IPS-20b (cell line): ENCODE results near the gene ATG10.
"Not testable (repeated sequence)": the region's sequence is repeated elsewhere in the genome, so short reads cannot be mapped to it uniquely, and the experiment has no call there.

ENCODE experiments used
- H3K27ac ChIP-seq: one replicate; pipeline ENCODE4 v1.5.1; 2013; ENCODE audit warnings: low read length
- H3K27me3 ChIP-seq: 2 replicates; pipeline ENCODE4 v1.6.1; 2013; ENCODE audit warnings: mild to moderate bottlenecking, low read length, inconsistent platforms; ENCODE audit not compliant: insufficient read depth
- H3K36me3 ChIP-seq: 2 replicates; pipeline ENCODE4 v1.6.1; 2013; ENCODE audit warnings: low read depth, mild to moderate bottlenecking, inconsistent platforms, low read length, moderate library complexity; ENCODE audit not compliant: insufficient read depth
- H3K4me1 ChIP-seq: 2 replicates; pipeline ENCODE4 v1.6.1; 2013; ENCODE audit warnings: mild to moderate bottlenecking, control low read depth, inconsistent platforms, low read length, moderate library complexity; ENCODE audit not compliant: insufficient read depth
- H3K4me3 ChIP-seq: 2 replicates; pipeline ENCODE4 v1.5.1; 2013; ENCODE audit warnings: mild to moderate bottlenecking, low read length, inconsistent platforms
- H3K9ac ChIP-seq: 2 replicates; pipeline ENCODE4 v1.6.1; 2013; ENCODE audit warnings: low read depth, mild to moderate bottlenecking, inconsistent platforms, low read length, moderate library complexity
- H3K9me3 ChIP-seq: 2 replicates; pipeline ENCODE4 v1.6.1; 2013; ENCODE audit warnings: mild to moderate bottlenecking, low read depth, low read length, inconsistent platforms; ENCODE audit not compliant: insufficient read depth

The ATG10 gene

DNA sequence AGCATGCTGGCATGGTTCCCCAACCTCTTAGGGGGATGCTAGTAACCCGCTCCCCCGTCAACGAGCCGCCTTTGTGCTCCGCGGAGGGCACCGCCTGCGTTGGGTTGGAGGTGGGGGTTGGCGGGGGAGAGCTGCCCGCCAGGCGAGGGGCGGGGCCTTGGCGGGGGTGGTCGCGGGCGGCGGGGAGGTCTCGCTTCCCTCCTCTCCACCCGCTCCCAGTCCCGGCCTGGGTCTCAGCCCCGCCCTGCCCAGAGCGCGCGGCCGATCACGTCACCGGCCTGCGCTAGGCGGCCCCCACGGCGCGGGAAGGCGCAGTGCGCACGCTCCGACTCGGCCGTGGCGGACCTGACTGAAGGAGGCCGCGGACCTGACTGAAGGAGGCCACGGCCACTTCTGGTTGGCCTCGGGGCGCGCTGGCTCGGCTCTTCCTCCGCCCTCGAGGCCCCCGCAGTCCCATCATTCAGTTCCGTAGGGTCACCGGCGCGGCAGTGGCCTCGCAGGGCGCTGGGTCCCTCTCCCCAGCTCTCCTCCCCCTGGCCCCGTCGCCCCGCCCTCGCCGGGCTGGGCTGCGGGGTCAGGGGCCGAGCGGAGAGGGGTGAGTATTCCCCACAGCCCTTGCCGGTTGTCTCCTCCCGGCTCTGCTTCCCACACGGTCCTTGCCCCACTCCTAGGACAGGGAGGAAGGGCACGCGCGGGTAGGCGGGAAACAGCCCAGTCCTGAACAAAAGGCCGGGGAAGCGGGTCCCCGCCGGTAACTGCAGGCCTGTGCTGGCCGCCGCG is at the start of gene ATG10:
Gene ATG10 (plus strand): TSS at position 312 of the 780 bp plus-strand sequence. CDS start 15,548 bp downstream, outside the sequence.
- peak within 1 kb of the TSS; percentile 92 for H3K27ac ChIP-seq
- H3K4me1 ChIP-seq: peaks cover 4% of the 10 kb centered on the region; the same call in 1 of the 2 replicates
- H3K27me3 ChIP-seq: no peaks in the 10 kb centered on the region
- H3K36me3 ChIP-seq: peaks cover 5% of the 10 kb centered on the region; the same call in 1 of the 2 replicates
- peak within 1 kb of the TSS; percentile 72 for H3K4me3 ChIP-seq
- H3K9ac ChIP-seq: peak within 1 kb of the TSS; percentile 97
- H3K9me3 ChIP-seq: no peaks in the 10 kb centered on the region

DNA sequence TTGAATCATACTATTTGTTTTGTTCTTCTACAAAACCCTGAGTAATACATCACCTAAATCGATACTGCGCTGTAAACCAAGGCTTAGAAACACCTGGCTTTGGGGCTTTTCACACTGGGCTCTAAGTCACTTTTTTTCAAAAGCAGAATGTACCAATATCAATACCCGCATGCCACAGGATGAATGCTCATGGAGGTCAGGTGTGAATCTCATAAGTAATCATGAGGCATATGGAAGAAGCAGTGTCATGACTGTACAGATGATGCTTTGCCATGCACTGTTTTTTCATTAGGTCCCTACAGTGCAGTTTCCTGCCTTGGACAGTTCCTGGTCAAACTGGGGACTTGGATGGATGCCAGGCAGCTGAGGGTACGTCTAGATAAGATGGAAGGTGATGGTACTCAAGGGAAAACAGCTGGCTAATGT is 49.0 kb upstream of the ATG10 start:
- H3K9ac ChIP-seq: no peak overlapping the region
- no peaks in the 10 kb centered on the region for H3K4me1 ChIP-seq
- H3K27me3 ChIP-seq: no peaks in the 10 kb centered on the region
- H3K9me3 ChIP-seq: no peaks in the 10 kb centered on the region
- H3K27ac ChIP-seq: no peak overlapping the region
- no peaks in the 10 kb centered on the region for H3K36me3 ChIP-seq
- no peak overlapping the region for H3K4me3 ChIP-seq

DNA sequence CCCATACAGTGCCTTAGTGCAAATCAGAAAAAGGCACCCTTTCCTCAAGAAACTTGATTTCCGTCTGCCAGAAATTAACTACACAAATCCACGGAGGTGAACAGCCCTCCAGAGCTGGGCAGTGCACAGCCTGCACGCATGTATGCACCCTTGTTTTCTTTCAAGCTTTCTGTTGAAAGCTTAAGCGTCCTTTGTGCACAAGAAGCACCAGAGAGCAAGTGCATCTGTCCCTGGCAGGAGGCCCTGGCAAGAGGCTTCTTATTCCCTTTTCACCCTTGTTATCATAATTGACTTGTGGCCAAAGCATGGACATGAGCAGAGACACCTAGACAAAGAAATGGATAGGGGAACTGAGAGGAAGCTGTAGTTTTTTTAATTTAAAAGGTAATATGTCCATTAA is 47.4 kb upstream of the ATG10 start:
- no peaks in the 10 kb centered on the region for H3K27me3 ChIP-seq

DNA sequence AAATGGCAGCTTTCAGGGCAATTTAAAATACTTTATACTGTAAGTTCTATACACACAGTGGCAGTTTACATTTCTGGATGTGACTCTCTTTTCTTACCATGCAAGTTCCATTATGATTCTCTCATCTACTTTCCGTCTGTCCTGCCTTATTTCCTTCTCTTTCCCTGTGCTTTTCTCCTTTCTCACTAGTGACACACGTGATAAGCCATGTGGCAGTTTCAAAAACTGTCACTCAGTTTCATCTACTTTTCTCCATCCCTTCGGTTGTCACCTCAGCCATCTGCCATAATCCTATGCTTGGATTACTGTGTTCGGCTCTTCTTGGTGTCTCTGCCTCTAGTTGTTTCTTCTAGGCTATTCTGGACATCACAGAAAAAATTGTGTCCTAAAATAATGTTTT is 46.8 kb upstream of the ATG10 start:
- Histone ChIP-seq H3K4me3 (no peak overlapping the region), H3K9ac (no peak overlapping the region), H3K27ac (no peak overlapping the region), H3K9me3 (no peaks in the 10 kb centered on the region), H3K27me3 (no peaks in the 10 kb centered on the region), H3K4me1 (no peaks in the 10 kb centered on the region), H3K36me3 (no peaks in the 10 kb centered on the region)

More for the DNA sequence above, 47.4 kb upstream of the ATG10 start:
- Histone ChIP-seq H3K9me3 (no peaks in the 10 kb centered on the region), H3K27ac (no peak overlapping the region), H3K36me3 (no peaks in the 10 kb centered on the region), H3K4me3 (no peak overlapping the region), H3K9ac (no peak overlapping the region), H3K4me1 (no peaks in the 10 kb centered on the region)

DNA sequence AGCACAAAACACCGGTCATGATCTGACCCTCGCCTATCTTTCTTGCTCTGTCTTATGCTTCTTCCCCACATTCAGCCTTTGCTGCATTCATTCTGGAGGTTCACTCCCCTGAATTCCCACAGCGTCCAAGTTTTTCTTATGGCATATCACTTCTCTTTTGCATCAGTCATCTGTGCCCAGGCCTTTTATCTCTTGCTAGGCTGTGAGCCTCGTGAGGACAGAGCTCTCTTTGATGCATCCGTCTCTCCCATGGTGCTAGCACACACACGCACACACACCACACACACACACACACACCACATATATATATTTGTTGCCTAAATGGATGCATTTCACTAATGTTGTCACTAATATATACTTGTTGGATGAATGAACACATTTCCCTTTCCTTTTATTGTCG is 45.8 kb upstream of the ATG10 start:
- H3K27me3 ChIP-seq: no peaks in the 10 kb centered on the region
- H3K9me3 ChIP-seq: no peaks in the 10 kb centered on the region
- H3K4me1 ChIP-seq: no peaks in the 10 kb centered on the region
- no peaks in the 10 kb centered on the region for H3K36me3 ChIP-seq
- no peak overlapping the region for H3K27ac ChIP-seq
- no peak overlapping the region for H3K4me3 ChIP-seq
- no peak overlapping the region for H3K9ac ChIP-seq

DNA sequence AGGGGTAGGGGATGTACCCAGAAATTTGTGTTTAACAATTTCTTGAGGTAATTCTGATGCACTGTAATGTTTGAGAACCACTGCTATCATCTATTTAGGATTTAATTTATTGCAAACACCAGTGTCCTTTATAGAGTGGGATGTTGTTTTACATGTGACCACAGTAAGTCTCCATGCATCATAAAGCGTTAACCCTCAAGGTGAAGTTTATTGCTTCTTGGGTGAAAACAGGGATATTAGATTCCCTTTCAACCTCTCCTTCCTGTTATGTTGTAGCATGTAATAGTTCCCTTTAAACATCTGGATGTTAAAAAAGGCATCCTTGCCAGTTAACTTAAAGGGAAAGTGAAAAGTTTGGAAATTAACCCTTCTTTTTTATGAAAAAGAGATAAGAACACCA is 35.8 kb upstream of the ATG10 start:
- Histone ChIP-seq H3K4me1 (no peaks in the 10 kb centered on the region), H3K36me3 (no peaks in the 10 kb centered on the region), H3K9ac (no peak overlapping the region), H3K27ac (no peak overlapping the region), H3K9me3 (no peaks in the 10 kb centered on the region; the same call in 1 of the 2 replicates), H3K4me3 (no peak overlapping the region), H3K27me3 (no peaks in the 10 kb centered on the region)

DNA sequence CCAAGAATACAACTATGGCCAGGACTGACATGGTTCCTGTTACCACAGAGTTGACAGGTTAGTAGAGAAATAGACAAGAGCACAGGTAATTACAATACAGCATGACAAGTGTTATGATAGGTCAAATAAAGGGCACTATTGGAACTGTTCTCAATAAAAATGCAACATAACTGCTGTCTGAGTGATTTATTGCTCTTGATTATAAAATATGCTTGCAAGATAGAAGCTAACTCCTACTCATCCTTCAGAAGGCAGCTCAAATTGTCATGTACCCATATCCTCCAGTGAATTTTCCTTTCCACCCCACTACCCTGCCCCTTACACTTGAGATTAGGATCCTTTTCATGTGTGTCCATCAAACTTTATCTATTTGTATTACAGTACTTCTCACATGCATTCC is 35.1 kb upstream of the ATG10 start:
- H3K36me3 ChIP-seq: no peaks in the 10 kb centered on the region
- H3K9ac ChIP-seq: no peak overlapping the region
- H3K4me1 ChIP-seq: no peaks in the 10 kb centered on the region
- H3K27ac ChIP-seq: no peak overlapping the region
- H3K9me3 ChIP-seq: peaks cover 5% of the 10 kb centered on the region; the same call in 1 of the 2 replicates
- no peak overlapping the region for H3K4me3 ChIP-seq
- H3K27me3 ChIP-seq: no peaks in the 10 kb centered on the region

DNA sequence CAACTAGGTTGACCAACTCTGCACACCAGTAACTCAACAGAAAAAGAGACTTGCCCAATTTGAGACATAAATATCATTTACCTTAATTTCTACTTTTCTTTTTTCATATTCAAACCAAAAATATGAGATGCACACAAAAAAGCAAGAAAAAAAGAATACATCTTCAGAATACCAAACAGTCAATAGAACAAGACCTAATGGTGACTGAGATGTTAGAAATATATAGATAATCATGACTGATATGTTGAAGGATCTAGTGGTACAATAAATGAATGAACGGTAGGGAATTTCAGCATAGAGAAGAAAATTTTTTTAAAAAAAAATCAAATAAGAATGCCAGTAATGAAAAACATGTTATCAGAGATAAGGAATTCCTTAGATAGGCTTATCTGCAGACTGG is 29.1 kb upstream of the ATG10 start:
- H3K9me3 ChIP-seq: peaks cover 12% of the 10 kb centered on the region
- no peak overlapping the region for H3K4me3 ChIP-seq
- H3K36me3 ChIP-seq: no peaks in the 10 kb centered on the region
- H3K27ac ChIP-seq: no peak overlapping the region
- H3K27me3 ChIP-seq: no peaks in the 10 kb centered on the region
- H3K4me1 ChIP-seq: no peaks in the 10 kb centered on the region
- H3K9ac ChIP-seq: no peak overlapping the region

DNA sequence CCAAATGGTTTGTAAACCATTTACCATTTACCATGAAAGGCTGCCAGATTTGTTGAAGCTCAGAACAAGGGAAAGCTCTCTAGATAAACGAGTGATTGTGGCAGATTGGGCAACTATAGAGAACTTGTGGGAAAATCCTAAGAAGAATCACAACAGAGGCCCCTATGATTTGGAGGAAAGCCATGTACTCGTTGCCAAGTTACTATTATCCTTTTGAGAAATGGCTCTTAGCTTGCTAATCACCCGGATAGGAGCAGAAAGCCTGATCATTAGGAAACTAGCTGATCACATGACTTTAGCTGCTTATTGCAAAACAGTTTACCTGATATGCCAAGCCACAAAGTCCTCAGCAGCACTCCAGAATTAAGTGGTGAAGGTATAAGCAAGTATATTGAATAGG is 23.5 kb upstream of the ATG10 start:
- H3K27ac ChIP-seq: no peak overlapping the region
- H3K4me3 ChIP-seq: no peak overlapping the region
- no peaks in the 10 kb centered on the region for H3K36me3 ChIP-seq
- no peaks in the 10 kb centered on the region for H3K27me3 ChIP-seq
- no peak overlapping the region for H3K9ac ChIP-seq
- H3K4me1 ChIP-seq: peaks cover 5% of the 10 kb centered on the region
- H3K9me3 ChIP-seq: no peaks in the 10 kb centered on the region; the same call in 1 of the 2 replicates

DNA sequence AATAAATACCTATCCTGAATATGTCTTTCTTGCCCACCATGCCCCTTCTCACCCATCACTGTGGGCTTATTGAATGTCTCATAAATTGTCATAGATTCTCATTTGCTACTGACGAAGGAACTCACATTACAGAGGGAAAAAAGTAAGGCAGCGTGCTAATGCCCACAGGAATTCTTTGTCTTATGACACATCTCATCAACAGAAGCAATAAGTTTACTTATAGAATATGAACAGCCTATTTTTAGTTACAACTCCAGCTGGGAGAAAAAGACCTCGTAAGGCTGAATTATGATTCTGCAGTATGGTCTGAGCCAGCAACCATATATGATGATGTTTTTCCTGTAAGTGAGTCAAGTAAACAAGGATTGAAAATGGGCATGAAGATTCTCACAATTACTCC is 22.4 kb upstream of the ATG10 start:
- Histone ChIP-seq H3K9me3 (no peaks in the 10 kb centered on the region), H3K4me3 (no peak overlapping the region), H3K9ac (no peak overlapping the region), H3K27ac (no peak overlapping the region), H3K4me1 (peaks cover 5% of the 10 kb centered on the region), H3K36me3 (no peaks in the 10 kb centered on the region), H3K27me3 (no peaks in the 10 kb centered on the region)

DNA sequence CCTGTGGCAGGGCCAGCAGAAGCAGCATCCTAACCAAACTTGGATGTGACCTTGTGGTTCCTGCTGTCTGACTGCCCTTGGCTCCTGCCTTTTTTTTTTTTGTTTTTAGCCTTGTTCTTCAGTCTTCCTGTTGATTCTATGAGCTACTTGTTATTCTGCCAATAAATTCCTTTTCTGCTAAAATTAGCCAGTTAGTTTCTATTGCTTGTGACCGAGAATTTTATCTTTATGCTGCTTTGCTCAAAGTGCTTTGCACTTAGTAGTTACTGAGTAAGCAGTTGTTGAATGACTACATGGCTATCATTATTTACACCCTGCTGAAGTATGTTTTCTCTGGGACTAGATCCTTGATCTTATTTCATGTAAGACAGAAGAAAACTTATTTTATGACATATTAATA is 20.8 kb upstream of the ATG10 start:
- H3K9me3 ChIP-seq: no peaks in the 10 kb centered on the region
- no peak overlapping the region for H3K4me3 ChIP-seq
- no peaks in the 10 kb centered on the region for H3K27me3 ChIP-seq
- H3K27ac ChIP-seq: no peak overlapping the region
- H3K4me1 ChIP-seq: peaks cover 5% of the 10 kb centered on the region
- no peaks in the 10 kb centered on the region for H3K36me3 ChIP-seq
- no peak overlapping the region for H3K9ac ChIP-seq

DNA sequence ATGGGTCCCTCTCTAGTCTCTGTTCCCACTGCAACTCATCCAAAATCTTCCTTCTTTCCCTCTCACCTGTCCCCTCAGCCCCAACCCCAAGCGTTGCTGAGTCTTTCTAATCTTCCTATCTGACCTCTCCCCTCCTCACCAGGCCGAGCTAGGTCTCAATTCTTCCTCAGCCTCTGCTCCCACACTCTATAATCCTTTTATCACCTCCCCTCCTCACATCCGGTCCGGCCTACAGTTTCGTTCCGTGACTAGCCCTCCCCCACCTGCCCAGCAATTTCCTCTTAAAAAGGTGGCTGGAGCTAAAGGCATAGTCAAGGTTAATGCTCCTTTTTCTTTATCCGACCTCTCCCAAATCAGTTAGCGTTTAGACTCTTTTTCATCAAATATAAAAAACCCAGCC is 17.0 kb upstream of the ATG10 start:
- H3K4me3 ChIP-seq, H3K4me1 ChIP-seq, H3K9ac ChIP-seq, H3K36me3 ChIP-seq, H3K27me3 ChIP-seq, H3K9me3 ChIP-seq, H3K27ac ChIP-seq: not testable (repeated sequence)
